ENCODE data around the gene GRK7. TPM values are rescaled to one million over a fixed set of nuclear protein-coding genes. Genes with fewer than 3 reads are reported as not detected.

Gene GRK7
- total RNA-seq, 1 experiment from 2014 or later = not detected

DNA sequence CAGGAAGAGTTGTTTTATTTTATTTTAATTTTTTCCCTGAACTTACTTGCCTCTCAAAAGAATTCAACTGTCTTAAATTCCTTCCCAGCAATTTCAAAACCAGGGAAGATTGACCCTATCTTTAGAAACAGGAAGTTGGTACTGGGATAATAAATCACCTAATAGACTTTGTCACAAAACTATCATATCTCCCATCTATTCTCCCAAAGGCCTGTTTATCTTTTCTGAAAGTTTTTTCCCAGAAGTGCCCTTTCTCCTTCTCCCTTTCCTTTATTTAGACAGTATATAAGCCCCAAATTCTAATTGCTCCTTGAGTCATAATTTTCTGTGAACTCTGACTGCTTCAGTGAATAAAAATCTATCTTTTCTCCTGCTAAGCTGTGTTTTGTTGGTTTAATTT is 28.0 kb upstream of the GRK7 start:
- Histone ChIP-seq H3K9me3 (ENCODE audit: control insufficient read depth in 1 of 2, insufficient read depth in 1 of 2, low read depth in 1 of 2, low read length in 2 of 2) (no peaks in the 10 kb centered on the region), H2AFZ (ENCODE audit: low read depth, low read length, poor library complexity, severe bottlenecking) (no peak overlapping the region), H3K27me3 (ENCODE audit: insufficient read depth, low read length) (no peaks in the 10 kb centered on the region), H4K20me1 (ENCODE audit: insufficient read depth) (peaks cover 4% of the 10 kb centered on the region; the same call in 1 of the 2 replicates), H3K9ac (ENCODE audit: low read length) (no peak overlapping the region), H3K4me1 (ENCODE audit: control insufficient read depth in 1 of 2, insufficient read depth in 2 of 2, low read length in 2 of 2) (peaks cover 8 to 11% of the 10 kb centered on the region in 2 experiments), H3K27ac (ENCODE audit: low read depth, low read length) (no peak overlapping the region), H3K9me2 (ENCODE audit: insufficient read depth) (no peaks in the 10 kb centered on the region), H3K79me2 (ENCODE audit: insufficient read depth, low read length) (peaks cover 20% of the 10 kb centered on the region), H3K4me3 (replicated peaks in 1 of 2; ENCODE audit: low read depth in 1 of 2, low read length in 2 of 2) (no peak overlapping the region), H3K36me3 (ENCODE audit: control insufficient read depth in 1 of 2, insufficient read depth in 2 of 2, low read length in 2 of 2) (no peaks in the 10 kb centered on the region), H3K4me2 (ENCODE audit: low read length) (no peak overlapping the region)
- ATAC-seq (no peak), DNase-seq (ENCODE audit: low read depth, low spot score) (no peak)
- CTCF ChIA-PET = no interaction called here
- TF ChIP-seq ZFX (IDR thresholded peaks at IDR 0.05) = no peak
- TF ChIP-seq EZH2 (IDR thresholded peaks at IDR 0.05) = no peak
- TF ChIP-seq ZNF274 (IDR thresholded peaks at IDR 0.05; ENCODE audit: low read depth, low read length) = no peak
- TF ChIP-seq FOSL1 (IDR thresholded peaks at IDR 0.05; ENCODE audit: low read depth) = no peak
- no peak for TF ChIP-seq TCF7L2 (IDR thresholded peaks at IDR 0.05; ENCODE audit: borderline replicate concordance, extremely low read depth, insufficient read depth, insufficient read length)
- no peak for TF ChIP-seq JUND (IDR thresholded peaks at IDR 0.05)
- TF ChIP-seq, protein P1, sequence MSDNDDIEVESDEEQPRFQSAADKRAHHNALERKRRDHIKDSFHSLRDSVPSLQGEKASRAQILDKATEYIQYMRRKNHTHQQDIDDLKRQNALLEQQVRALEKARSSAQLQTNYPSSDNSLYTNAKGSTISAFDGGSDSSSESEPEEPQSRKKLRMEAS (IDR thresholded peaks at IDR 0.05) = no peak
- TF ChIP-seq, protein P2, sequence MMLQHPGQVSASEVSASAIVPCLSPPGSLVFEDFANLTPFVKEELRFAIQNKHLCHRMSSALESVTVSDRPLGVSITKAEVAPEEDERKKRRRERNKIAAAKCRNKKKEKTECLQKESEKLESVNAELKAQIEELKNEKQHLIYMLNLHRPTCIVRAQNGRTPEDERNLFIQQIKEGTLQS (IDR thresholded peaks at IDR 0.05) = no peak
- TF ChIP-seq POLR2A (IDR thresholded peaks at IDR 0.05; ENCODE audit: borderline replicate concordance, extremely low read depth, insufficient read depth, insufficient read length) = no peak
- no peak for TF ChIP-seq CEBPB (IDR thresholded peaks at IDR 0.05; ENCODE audit: low read depth)
- TF ChIP-seq YY1 (IDR thresholded peaks at IDR 0.05; ENCODE audit: extremely low read depth, insufficient replicate concordance, low read depth, low read length) = no peak
- TF ChIP-seq EZH2phosphoT487 (IDR thresholded peaks at IDR 0.05; ENCODE audit: borderline replicate concordance) = no peak
- TF ChIP-seq, protein P3, sequence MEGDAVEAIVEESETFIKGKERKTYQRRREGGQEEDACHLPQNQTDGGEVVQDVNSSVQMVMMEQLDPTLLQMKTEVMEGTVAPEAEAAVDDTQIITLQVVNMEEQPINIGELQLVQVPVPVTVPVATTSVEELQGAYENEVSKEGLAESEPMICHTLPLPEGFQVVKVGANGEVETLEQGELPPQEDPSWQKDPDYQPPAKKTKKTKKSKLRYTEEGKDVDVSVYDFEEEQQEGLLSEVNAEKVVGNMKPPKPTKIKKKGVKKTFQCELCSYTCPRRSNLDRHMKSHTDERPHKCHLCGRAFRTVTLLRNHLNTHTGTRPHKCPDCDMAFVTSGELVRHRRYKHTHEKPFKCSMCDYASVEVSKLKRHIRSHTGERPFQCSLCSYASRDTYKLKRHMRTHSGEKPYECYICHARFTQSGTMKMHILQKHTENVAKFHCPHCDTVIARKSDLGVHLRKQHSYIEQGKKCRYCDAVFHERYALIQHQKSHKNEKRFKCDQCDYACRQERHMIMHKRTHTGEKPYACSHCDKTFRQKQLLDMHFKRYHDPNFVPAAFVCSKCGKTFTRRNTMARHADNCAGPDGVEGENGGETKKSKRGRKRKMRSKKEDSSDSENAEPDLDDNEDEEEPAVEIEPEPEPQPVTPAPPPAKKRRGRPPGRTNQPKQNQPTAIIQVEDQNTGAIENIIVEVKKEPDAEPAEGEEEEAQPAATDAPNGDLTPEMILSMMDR (IDR thresholded peaks at IDR 0.05 in 2 of 3, conservative IDR thresholded peaks at IDR 0.05 in 1 of 3; ENCODE audit: borderline replicate concordance in 1 of 3, insufficient read depth in 1 of 3, low read depth in 2 of 3, low read length in 2 of 3) = no peak
- TF ChIP-seq, protein P4, sequence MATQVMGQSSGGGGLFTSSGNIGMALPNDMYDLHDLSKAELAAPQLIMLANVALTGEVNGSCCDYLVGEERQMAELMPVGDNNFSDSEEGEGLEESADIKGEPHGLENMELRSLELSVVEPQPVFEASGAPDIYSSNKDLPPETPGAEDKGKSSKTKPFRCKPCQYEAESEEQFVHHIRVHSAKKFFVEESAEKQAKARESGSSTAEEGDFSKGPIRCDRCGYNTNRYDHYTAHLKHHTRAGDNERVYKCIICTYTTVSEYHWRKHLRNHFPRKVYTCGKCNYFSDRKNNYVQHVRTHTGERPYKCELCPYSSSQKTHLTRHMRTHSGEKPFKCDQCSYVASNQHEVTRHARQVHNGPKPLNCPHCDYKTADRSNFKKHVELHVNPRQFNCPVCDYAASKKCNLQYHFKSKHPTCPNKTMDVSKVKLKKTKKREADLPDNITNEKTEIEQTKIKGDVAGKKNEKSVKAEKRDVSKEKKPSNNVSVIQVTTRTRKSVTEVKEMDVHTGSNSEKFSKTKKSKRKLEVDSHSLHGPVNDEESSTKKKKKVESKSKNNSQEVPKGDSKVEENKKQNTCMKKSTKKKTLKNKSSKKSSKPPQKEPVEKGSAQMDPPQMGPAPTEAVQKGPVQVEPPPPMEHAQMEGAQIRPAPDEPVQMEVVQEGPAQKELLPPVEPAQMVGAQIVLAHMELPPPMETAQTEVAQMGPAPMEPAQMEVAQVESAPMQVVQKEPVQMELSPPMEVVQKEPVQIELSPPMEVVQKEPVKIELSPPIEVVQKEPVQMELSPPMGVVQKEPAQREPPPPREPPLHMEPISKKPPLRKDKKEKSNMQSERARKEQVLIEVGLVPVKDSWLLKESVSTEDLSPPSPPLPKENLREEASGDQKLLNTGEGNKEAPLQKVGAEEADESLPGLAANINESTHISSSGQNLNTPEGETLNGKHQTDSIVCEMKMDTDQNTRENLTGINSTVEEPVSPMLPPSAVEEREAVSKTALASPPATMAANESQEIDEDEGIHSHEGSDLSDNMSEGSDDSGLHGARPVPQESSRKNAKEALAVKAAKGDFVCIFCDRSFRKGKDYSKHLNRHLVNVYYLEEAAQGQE (IDR thresholded peaks at IDR 0.05; ENCODE audit: low read depth) = no peak
- TF ChIP-seq EGR1 (IDR thresholded peaks at IDR 0.05; ENCODE audit: low read depth) = no peak
- RAD21 ChIA-PET (ENCODE audit: low non-redundant PET in 1 of 2, low total read pairs in 2 of 2, uncharacterized antibody in 2 of 2, unreplicated experiment in 2 of 2) = no interaction called here
- no TSS peak for BruUV-seq (replicated peaks)
- POLR2A ChIA-PET = no interaction called here
- intact Hi-C loops (cut with micrococcal nuclease) = loop anchor here (5.0 kb wide), 2 partner anchors 262 to 368 kb away; partner anchors contain the start of gene ZBTB38
